ENCODE measurements around the gene GALNT13.

The GALNT13 gene

DNA sequence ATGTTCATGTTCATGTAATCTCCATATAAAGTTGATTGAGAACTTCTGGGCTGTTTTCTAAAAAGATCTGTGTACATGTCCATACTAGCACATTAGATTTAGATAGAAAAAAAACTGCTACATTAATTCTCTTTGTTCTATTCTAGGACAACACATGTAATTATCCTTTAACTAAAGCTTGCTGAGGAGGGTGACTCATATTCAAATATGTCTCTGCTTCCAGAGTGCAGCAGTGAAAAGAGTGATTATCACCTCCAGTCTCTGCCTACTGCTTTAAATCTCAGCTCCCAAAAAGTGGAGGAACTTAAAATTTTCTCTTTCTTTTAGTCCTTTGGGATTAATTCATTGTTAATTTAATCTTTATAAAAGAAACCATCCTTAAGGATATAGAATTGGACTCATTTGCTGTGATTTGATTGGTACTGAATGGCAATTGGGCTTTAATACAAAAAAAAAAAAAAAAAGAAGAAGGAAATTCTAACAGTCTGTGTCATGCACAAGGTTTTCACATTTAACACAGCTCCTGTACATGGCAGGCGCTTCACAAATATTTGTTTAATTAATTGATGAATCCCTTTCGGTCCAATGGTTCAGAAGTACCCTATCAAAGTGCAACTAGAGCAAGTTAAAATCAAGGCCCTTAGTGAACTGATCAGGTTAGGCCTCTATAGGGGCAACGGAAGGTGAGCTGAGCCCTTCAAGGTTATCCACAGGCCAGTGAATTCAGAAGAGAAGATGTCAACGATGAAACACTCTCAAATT, 612.8 kb downstream of the GALNT13 start:
- DNase-seq (ENCODE audit: low read depth): no peak

DNA sequence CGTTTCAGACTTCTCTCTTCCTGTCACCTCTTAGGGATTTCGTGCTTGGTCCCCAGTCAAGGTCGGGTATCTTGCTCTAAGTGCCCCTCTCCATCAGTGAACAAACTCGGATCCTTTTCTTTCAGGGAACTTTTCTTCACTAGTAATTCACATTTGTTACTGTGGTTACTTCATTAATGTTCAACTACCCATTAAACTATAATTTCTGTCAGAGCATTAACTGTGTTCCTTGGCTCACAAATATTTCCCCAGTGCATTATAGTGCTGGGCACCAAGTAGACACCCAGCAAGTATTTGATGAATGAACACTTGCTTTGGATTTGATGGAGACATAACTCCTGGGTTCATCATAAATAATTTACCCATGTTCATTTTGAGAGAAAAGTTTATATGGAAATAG, 617.1 kb downstream of the GALNT13 start:
- DNase-seq (ENCODE audit: low read depth): no peak

DNA sequence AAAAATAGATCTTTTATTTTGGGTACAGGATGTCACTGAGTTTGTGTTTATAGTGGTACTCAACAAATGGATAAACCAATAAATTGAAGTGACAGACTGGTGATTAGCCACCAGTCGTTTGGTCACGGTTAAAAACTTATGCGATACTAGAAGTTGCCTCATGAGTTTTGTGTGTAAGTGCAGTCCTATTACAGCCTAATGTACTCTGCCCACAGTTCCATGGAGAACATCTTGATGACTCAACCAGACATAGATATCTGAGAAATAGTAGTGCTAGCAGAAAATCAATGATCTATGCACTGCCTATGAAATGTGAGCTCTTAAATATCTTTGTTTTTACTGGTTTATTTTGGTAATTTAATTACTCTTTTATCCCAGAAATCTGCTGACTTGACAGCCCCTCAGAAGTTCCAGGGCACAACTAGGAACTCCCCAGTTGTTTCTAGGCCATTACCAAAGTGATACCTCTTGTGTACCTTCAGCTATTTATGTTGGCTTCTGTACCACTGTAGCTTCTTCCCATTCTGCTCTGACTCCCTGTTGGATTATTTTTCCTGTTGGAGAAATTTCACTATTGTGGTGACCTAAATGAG, 617.6 kb downstream of the GALNT13 start:
- DNase-seq (ENCODE audit: low read depth): no peak

DNA sequence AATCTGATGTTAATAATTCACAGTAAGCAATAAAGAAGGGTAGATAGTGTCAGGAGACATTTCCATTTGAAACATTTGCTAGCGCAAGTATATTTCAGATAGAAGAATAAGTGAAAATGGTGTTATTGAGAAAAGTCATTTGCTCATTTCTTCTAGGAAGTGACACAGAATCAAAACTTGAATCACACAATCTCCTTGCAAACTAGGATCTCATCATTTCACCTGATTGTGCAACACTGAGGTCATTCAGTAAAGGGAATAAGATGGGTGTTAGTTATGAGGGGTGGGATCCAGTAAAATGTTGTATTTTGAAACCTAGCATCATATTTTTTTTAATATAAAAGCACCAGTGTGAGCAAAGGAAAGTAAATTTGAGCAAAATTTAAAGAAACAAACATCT, 618.8 kb downstream of the GALNT13 start:
- DNase-seq (ENCODE audit: low read depth): no peak

DNA sequence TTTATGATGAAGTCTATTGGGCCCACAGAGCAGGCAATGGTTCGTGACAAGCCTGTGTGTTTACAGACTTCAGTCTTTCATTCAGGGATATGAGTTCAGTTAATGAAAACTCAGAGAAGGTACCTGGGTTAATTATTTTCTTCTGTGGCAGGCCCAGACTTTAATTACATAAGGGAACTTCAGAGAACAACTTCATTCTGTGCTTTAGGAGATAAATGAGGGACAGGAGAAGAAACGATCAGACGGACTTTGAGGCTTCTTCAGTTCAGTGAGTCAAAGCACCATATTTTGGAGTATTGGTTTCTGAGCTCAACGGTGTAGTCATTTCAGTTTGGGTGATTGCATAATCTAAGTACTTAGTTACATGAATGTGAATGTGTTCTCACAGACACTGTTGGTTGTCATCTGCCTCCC, 623.7 kb downstream of the GALNT13 start:
- no peak for DNase-seq (ENCODE audit: low read depth)

DNA sequence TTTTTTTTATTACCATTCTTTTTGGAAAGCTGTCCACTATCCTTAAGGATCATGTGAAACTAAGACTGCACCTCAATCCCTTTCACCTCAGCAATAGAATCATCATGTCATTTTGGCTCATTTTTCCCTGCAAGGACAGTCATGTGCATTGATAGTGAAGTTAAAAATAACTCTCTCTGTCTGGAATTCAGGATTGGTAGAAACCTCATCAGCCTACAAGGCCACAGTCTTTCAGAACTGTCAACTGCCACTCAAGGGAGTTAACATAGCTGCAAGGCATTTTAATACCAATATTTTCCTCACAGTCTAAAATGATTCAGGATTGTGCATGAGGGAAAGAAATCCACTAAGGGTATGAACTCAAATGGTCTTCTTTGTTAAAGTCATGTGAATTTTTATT, 625.3 kb downstream of the GALNT13 start:
- no peak for DNase-seq (ENCODE audit: low read depth)
